GM21423 (cell line): ENCODE data around the gene NRXN3.

Source experiments
- ATAC-seq: cut with Tn5 transposase; IDR thresholded peaks from one replicate; pipeline ENCODE4 v1.9.1; 2021; ENCODE audit warnings: mild to moderate bottlenecking, moderate library complexity; ENCODE audit not compliant: unreplicated experiment

The NRXN3 gene

DNA sequence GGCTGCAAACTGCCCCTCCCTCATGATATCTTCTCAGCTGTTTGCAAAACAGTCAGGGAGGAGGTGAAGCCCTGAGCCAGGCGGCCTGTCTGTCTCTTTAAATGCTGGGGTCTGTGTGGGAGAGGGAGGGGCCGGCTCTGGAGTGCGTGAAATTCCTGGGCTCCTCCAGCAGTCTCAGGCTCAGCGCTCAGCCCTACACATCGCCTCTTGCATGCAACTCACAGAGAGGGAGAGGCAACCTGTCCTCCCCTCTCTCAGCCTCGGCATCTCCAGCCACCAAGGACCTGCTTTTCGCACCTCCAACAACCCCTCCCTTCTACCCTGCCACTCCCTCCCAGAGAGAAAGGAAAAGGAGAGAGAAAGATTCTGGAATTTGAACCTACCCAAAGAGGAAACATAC lies at the start of gene NRXN3:
Gene NRXN3, plus strand, starts transcription at position 171 of the 400 bp plus-strand sequence. CDS start 72,721 bp downstream, outside the sequence.
- no peak for ATAC-seq

DNA sequence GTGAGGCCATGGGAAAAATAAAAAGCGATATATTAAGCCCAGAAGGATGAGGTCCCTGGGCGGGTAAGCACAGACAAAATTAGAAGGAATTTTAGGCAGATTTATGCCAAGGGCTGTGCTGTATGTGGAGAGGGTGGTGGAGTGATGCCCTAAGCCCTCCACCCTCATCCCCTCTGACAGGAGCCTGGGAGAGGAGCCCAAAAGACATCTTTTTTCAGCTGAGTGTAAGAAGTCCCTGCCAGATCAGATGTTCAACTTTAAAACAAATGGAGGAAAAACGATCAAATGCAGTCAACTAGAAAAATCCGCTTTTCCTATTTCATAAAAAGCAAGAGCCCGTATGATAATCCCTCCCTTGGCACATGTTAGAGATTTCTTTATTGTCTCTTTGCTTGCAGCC lies 47.7 kb upstream of the NRXN3 start:
- no peak for ATAC-seq

DNA sequence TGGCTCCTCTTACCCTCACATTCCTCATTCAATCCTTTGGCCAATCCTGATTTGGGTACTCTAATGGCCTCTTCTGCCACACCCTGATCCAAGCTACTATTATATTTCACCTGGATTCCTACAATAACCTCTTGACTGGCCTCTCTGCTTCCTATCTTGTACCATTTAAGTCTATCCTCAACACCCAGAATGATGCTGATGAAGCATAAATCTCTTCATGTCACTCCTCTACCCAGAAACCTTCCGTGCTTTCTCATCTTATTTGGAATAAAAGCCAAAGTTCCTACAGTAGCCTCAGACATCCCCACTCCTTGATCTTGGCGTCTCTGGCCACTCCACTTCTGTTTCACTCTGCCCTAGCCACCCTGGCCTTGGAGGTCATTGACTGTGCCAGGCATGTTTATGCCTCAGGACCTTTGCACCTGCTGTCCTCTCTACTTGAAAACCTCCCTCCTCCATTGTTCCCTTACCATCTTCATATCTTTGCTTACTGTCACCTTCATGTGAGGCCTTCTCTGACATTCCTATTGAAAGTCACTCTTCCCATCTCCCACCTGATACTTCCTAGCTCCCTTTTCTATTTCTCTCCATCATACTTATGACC lies 46.4 kb upstream of the NRXN3 start:
- no peak for ATAC-seq

DNA sequence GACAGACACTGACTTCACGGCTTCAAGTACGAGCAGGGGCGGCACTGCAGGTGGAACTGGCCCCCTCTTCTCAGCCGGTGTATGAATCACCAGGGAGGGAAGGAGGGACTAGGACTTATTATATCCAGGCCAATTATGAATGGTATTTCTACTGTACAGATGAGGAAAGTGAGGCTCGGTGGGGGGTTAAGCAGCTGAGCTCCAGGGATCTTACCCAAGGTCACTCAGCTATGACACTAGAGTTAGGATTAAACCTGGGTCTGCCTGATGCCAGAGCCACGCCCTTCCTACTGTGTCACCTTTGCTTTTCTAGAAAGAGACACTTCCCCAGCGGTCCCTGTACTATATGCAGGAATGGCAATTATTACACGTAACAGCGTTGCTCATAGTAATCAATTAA lies 42.2 kb upstream of the NRXN3 start:
- ATAC-seq: no peak

DNA sequence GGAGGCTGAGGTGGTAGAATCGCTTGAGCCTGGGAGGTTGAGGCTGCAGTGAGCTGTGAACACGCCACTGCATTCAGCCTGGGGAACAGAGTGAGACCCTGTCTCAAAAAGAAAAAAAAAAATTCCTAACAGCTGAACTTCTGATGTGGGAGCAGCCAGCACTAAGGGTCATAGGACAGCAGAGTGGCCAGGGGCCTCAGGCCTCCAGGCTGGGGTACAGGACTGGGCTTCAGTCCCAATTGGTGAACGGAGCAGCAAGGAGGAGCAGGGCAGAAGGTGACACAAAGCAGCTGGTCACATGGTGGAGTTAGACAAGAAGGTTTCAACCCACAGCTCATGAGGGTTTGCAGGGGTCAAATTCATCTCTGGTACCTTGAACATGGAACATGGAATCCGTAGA lies 40.8 kb upstream of the NRXN3 start:
- no peak for ATAC-seq

DNA sequence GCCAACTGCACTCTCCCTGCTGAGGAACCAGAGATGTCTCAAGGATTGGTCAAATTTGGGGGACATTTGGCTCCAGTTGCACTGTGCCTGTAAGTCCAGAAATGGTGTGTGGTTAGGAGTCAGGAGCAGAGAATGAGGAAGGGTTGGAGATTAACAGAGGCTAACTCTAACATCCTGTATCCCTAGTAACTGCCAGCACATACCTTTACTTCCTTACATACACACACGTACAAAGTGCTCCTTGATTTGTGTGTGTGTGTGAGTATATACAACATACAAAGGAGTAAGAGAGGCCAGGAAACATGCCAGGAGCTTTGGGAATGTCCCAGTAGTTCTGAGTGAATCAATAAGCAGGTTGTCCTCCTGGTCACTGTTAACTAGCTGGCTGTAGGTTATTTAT lies 39.8 kb upstream of the NRXN3 start:
- no peak for ATAC-seq

DNA sequence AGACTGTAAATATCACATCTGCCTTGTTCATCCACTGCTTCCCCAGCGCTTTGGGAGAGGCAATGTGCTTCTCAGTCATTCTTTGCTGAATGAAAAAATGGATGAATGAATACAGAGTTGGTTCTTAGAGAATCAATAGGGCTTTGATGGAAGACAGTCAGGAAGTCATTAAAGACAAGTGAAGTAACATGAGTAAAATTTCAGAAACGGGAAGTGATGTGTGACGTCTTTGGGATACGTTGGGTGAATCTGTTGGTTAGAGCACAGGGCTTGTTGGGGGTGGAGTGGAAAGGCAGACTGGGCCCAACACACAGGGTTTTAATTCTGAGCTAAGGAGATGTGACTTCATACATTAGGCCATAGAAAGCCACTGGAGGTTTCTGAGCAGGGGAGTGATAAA lies 39.0 kb upstream of the NRXN3 start:
- ATAC-seq: no peak

DNA sequence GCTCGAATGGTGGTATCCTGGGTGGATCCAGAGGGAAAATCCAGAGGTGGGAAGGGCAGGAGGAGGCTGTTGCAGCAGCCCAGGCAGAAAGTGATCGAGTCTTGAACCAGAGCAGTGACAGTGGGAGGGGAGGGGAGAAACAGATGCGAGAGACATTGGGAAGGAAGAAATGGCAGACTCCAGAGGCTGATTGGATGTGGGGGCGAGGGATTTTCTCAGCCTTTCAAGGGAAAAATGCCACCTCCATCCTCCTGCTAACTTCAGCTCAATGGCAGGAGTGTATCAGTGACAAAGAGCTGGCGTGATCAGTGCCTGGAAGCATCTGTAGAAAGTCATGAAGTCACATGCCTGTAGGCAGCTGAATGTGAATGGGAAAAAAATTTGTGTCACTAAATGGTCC lies 38.6 kb upstream of the NRXN3 start:
- no peak for ATAC-seq

DNA sequence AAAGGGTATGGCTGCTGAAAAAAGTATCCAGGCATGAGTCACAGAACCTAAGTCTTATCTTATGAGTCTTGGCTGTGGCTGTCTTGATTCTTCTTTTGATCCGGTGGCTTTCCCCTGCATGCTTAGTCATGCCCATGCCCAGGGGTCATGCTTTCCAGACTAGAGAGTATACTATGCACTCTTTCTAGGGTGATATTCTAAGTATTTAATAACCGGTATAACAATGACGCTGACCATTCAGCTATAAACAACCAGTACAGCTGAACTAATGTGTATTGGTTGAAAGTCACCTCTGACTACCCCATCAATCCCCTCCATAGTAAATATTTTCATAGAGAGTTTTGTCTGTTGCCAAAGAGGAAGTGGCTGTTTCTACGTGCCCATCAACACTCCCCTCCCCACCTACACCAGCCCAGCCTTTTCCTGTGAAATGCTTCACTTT lies 34.7 kb upstream of the NRXN3 start:
- no peak for ATAC-seq

DNA sequence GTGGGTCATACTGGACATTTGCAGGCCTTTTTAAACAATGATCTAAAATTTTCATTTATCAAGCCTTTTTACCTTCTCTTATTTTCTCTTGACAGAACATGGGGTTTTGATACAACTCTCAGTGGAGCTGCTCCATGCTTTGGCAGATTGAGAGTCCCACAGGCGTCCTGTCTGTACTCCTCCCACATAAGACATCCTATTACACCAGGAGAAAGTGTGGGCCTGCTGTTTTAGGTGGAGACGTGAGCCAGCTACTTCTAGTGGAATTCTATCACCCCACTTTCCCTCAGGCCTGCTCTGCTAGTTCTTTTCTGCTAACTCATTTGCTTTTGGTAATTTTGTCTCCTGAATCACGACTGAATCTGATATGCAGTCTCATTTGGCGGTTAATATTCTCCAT lies 33.5 kb upstream of the NRXN3 start:
- ATAC-seq: no peak

DNA sequence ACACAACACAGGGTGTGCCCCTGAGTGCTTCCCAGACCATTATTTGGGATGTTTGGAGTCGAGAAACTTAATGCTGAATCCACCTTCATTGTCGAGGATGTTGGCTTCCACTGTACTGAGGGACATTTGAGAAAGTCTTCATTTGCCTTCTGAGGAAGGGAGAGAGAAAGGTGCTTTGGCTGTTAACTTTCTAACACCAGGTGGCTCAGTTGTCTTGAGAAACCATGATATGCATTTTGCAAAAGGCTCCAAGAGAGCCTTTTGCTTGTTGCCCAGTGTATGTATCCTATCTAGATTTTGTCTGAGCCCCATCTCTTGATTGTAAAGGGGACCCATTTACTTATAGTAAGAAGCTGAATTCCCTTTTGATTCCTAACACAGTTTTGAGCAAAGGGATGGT lies 28.6 kb upstream of the NRXN3 start:
- no peak for ATAC-seq

DNA sequence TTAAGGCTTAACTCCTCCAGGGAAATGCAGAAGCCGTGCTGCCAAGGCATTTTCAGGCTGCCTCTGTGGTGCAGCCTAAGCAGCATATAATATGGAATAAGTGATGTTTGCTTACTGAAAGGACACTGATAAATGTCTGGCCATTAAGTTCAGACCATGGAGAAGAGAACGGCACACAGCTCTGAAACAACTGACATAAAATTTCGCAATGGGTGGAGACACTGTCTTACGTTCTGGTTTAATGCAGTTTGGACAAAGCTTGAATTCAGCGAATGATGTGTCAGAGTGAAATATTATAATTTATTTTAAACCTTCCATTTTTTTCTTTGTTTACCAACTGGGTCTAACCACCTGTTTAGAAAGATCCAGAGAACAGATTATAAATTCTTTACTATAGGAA lies 27.2 kb upstream of the NRXN3 start:
- ATAC-seq: no peak

DNA sequence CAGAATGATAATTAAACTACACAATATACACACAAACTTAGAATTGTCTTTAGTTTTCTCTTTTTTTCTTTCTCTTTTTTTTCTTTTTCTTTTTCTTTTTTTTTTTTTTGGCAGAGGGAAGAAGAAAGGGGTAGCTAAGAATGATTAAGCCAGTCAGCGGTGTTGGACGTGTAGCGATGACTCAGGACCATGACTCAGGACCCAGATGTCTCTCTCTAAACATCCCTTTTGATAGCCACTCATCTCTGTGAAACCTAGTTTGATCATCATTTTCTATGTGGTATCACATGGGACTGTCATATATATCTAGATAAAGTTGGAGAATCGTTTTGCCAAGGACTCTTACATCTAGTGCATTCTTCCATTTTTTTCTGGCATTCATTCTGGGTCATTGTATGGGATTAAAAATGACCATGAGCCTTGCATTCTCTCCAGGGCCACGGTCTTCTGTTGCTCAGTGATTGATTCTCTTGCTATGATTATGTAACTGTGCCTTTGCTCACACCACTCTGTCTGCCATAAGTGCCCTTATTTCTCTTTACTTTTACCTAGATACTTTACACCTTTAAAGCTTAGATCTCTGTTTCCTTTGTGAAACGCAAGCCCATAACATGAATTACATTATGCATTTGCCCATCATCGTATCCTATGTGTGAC lies 26.6 kb upstream of the NRXN3 start:
- ATAC-seq: no peak

DNA sequence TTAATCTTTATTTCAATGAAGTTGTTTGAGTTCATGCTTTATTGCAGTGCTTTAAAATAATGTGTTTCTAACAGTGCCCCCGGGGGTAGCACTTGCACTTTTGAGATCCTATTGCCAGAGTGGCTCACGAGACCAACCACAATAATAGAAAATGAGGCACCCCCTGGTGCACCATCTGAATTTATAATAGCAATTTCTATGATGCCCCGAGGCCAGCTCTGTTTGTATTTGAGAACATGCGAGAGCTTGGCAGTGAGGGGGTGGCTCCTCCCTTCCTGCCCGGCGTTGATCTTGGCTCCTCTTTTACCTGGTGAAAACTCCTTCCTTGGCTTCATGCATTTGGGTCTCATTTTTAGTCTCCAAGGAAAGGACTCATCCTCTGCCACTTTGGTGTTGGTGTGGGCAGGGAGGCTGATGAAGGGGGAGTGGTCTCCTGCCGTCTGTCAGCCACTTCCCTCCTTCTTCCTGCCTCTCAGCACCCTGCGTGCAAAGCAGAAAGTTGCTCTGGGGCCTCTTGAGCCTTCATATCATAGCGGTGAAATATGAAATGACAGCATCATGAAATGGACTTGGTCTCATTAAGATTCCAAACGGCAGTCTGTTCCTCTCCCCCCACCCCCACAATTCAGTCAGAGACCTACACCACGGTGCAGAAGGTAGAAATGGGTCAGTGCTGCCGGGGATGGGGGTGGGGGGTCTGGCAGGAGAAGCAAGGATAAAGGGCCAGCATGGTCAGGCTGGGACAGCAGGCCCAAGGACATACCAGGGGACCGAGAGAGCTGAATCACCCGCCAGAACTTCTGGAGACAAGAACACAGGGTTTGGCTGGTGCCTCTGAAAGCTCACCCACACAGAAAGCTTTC lies 17.7 kb upstream of the NRXN3 start:
- no peak for ATAC-seq

DNA sequence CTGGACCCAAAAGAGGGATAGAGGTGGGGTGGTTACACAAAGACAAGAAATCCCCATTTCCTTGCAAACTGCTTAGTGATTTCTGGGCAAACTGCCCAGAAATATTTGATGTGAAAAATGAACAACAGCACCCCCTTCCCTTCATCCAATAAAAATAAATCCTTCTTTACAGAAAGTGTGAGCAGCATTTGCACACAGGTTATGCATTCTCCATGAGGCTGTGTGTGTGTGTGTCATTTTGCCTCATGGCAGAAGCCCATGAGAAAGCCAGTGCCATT lies 17.2 kb upstream of the NRXN3 start:
- ATAC-seq: no peak

DNA sequence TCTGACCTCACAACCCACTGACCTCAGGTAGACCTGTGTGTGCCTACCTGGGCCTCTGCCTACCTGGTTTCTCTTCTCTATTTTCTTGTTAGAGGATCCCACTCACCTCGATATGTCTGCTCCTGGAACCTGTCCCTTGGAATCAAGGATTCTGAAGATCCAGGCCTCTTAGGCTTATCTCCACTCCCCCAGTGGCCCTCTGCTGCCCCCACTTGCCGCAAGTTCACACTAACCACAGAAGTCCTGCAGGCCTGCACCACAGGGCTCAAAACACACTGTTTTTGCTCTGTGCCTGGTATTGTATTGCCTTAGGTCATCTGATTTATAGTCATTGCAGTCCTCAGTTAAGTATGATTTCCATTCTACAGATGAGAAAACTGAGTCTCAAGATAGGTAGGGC lies 15.3 kb upstream of the NRXN3 start:
- no peak for ATAC-seq

DNA sequence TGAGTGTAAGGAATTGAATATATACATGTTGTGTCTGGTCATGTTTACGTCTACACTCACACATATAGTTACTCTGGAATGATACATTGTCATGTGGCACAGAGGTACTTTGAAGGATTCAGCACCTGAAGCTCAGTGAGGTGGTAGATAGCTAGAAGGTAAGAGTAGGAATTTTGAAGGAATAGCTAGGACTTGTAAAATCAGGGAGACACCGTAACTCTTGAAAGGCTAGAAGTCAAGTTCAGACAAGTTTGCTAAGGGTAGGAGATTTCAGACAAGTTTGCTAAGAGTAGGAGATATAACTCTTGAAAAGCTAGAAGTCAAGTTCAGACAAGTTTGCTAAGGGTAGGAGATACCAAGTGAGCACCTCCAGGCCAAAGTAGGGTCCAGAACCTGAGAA lies 14.0 kb upstream of the NRXN3 start:
- no peak for ATAC-seq

DNA sequence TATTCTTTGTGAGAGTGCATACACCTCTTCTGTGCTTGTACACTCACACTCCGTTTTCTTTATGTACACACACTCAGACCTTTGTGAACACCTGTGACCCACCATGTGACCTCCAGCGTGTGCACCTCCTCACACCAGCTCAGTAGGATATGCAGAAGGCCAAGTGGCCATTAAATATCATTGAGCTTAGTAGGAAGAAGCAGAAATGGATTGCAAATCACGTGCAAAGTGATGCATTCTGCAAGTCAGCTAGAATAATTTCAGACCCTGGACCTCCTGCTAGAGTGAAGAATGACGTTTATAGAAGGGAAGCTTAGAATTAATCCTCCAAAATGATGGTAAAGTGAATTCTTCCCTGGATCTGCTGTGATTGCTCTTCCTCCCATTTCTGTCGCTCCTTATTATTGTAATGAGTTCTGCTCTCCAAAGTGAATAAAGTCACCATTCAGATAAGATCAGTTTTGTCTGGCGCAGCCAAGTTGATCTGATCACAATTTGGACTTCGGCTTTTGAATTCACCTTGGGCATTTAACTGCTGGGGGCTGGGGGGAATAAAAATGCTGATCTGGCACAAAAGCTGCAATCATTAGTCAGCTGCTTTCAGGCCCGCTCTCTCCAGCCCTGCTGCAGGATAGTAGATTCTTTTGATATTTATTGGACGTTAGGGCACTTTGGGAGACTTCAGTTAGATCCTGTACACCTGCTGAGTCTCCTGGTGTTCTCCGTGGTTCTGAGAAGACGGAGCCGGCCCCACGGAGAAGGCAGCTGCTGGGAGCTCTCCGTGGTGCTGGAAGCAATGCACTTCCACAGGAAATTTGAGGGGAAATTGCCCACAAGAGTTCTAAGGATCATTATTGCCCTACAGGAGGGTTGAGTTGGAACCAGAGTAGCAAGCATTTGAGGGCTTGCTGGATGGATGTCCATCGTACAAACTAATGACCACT lies 12.4 kb upstream of the NRXN3 start:
- no peak for ATAC-seq

DNA sequence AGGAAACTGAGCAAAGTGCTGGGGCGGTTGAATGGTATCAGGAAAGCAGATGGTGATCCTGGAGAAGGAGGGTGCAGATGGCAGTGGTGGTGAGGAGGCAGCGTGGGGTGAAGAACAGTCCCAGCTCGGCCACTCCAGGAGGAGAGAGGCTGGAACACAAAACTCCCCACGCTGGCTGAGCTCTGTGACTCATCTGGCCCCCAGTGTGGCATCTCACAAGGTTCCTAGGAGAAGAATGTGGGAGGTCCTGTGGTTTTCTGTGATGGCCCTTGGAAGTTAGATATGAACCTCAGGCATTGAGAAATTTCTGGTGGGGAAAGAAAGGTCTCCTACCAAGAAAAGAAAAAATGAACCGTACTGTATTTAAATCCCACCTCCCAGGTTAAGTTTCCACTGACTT lies 8.0 kb upstream of the NRXN3 start:
- ATAC-seq: no peak

DNA sequence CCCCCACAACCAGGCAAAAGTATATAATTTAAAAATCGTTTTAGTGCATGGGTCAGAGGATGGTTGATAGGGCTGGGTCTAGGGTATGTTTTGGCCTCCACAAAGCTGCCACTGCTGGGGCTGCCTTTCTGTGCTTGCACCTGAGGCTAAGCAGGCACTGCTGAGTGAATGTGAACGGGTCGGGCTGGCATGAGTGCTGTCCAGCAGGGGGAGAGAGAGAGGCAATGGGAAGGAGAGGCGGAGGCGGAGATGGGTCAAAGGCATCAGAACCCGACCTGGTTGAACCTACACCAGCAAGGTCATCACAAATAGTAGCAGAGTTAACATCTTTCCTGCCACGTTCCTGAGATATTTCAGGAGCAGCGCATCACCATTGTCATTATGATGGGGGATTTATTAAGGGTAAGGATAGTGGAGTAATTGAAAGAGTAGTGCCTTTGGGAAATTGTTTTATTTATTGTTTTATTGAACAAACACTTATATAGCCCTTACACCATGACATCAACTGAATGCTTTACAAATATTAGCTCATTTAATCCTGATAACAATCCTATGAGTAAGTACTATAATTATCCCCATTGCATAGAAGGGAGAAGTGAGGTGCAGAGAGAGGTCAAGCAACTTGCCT lies 5.8 kb upstream of the NRXN3 start:
- no peak for ATAC-seq

DNA sequence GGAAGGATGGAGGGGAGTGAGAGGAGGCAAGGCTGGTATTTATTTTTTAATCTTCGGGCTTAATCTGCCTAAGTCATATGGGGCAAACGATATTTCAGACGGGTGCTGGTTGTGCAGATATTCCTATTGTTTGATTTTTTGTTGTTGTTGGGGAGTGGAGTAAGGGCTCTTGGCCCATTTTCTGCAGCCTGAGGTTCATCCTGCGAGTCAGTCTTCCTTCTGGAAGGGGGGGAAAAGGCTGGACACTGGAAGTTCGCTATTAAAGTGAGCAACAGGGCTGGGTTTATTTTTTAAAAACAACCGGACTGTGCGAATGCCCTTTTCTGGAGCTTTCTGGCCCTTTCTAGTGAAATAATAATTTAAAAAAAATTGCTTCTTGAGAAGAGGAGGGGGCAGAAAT lies 2.3 kb downstream of the NRXN3 start:
- ATAC-seq: no peak
